AG08396 (cell line): ENCODE data around the gene NKX1-2.

ENCODE experiments used
- DNase-seq: peaks from one replicate; pipeline ENCODE4 v3.0.0; 2012; ENCODE audit warnings: low spot score, mixed read lengths

The NKX1-2 gene

DNA sequence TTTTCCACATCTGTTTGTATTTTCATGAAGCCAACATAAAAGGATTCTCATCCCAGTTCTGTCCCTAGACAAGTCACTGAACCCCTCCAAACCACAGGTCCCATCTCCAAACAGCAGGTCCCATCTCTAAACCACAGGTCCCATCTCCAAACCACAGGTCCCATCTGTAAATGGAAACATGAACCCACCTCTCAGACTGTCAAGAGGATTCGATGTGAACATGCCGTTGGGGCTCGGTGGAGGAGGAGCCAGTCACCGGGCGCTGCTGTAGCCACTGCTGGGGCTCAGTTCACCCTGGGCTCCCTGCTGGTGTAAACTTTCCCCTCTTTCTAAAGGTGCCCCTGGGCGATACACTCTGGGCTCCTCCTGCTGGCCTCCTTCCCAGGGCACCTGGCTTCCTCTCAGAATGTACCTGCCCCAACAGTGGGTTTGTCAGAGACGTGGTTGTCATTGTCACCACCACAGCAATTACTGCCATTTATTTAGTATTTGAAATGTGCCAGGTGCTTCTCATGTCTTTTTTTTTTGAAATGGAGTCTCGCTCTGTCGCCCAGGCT lies 24.8 kb upstream of the NKX1-2 start:
- DNase-seq = no peak

DNA sequence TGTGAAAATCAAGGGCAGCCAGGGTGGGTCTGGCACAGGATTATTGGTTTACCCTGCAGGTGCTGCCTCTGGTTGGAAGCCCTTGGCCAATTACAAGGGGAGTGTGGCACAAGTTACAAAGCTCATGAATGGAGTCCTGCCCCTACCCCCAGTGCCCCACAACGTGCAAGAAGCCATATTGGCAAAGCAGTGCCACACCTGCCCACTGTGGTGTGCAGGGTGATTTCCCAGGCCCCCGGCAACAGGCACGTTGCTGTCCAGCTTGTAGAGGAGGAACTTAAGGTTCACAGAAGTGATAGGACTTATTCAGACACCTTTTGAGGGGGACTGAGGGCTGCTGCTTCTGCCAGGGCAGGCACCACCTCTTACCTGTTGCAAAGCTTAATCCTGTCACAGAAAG lies 23.2 kb upstream of the NKX1-2 start:
- no peak for DNase-seq

DNA sequence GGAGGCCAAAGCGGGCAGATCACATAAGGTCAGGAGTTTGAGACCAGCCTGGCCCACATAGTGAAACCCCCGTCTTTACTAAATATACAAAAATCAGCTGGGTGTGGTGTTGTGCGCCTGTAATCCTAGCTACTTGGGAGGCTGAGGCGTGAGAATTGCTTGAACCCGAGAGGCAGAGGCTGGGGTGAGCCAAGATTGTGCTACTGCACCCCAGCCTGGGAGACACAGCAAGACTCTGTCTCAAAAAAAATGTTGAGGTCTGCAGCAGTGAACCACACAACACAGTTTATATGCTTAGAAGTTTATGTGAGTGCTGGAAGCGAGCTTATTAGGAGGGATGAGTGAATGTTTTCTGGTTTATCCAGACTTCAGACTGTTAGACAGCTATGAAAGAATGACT lies 22.2 kb upstream of the NKX1-2 start:
- no peak for DNase-seq

DNA sequence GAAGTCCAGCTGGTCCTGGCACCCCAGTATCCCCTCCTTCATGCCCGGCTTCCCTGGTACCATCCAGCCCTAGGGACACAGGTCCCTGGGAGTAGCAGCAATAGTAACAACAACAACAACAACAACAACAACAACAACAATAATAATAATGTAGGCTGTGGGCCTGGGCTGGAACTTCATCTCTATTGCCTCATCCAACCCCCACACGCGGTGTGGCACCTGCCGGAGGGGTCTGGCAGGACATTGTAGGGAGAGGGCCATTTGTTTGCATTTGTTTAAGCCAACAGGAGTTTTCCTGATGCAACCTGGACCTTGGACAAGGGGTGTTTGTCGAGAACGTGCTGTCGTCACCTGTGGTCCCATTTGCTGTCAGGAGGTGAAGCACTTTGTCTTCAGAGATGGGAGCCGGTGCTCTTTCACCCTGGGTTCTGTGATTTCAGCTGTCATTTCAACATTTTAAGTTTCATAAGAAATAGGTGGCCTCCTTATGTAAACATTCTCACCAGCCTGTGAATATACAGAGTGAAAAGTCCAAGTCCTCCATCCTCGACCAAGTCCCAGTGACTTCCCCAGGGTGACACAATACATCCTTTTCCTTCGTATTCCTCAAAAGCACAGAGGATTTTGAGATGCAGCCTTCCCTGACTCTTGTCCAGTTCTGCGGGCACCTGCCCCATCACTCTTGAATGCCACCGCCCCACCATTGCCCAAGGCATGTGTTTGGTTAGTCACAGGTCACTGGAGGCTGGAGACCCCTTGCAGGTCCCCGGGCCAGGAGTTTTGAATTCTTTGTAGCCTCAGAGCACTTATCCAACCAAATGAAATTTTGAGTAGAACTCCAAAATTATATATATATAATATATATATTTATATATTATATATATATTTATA lies 21.0 kb upstream of the NKX1-2 start:
- DNase-seq = no peak

DNA sequence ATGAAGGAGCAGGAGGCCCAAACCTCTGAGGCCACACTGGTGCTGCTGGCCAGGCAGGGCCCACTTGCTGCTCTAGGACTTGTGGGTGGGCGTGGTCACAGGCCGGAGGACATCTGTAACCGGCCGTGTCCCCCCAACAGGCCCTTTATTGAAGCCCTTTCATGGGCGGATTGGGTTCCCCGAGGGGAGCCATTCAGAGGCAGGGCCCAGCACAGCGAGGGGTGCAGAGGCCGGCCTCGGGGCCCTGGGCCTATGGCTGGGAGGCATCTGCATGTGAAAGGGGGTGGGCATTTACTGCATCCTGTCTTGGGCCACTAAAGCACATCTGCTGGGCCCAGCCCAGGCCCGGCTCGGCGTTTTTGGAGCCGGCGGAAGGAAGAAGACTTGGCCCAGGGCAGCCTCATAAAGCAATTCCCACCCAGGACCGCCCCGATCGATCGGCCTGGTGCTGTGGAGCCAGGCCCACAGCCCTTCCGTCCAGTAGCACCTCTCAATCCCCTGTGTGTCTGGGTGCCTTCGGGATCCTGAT lies 20.2 kb upstream of the NKX1-2 start:
- no peak for DNase-seq

DNA sequence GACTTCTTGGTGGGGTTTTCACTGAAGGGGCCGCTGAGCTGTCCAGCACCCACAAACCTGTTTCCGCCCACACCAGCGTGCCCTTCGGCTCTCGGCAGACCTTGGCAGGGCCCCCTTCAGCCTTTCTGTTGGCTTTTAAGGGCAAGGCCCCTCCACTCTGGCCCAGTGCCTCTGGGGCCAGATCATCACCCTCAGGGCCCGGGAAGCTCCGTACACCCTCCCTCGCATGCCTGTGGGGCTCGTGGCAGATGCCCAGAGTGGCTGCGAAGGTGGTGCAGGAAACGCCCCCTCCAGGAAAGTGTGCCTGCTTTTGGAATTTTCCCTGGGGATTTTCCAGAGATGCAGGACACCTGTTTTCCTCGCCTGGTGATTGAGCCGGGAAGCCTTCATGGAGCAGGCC lies 18.8 kb upstream of the NKX1-2 start:
- DNase-seq = no peak

DNA sequence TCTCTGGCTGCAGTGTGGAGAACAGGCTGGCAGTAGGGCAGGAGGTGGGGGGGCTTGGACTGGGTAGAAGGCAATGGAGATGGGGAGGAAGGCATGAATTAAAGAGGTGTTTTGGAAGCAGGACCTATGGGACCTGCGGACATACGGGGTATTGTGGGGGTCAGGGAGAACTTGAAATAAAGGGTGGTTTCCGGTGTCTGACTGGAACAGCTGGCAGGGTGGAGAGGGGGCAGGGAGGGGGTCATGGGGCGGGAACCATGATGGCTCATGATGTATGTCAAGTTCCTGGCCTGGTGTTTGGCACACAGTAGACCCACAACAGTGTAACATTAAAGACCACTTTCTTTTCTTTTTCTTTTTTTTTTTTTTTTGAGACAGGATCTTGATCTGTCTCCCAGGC lies 17.3 kb upstream of the NKX1-2 start:
- no peak for DNase-seq

DNA sequence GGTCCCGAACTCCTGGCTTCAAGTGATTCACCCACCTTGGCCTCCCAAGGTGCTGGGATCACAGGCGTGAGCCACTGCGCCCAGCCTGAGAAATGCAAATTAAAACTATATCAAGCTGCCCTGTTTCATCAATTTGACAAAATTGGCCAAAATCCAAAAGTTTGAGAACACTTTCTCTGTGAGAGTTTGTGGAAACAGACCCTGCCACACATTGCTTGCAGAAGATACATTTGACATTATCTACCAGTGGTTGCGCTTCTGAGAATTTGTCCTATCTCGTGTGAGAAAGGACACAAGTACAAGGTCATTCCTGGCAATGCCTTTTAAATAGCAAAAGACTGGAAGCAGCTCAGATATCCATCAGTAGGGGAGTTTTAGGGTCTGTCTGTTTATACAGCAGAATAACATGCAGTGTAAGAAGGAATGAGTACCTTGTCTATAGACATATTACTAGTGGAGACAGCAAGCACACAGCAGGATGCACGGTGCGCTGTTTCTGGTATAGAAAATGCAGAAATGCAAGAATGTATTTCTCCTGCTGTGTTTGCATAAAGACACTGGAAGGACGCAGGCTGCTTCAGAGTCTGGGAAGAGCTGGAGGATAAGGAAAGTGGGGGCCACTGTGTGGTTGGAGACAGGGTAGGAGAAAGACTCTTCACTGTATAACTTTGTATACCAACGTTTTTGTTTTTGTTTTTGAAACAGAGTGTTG lies 16.1 kb upstream of the NKX1-2 start:
- no peak for DNase-seq

DNA sequence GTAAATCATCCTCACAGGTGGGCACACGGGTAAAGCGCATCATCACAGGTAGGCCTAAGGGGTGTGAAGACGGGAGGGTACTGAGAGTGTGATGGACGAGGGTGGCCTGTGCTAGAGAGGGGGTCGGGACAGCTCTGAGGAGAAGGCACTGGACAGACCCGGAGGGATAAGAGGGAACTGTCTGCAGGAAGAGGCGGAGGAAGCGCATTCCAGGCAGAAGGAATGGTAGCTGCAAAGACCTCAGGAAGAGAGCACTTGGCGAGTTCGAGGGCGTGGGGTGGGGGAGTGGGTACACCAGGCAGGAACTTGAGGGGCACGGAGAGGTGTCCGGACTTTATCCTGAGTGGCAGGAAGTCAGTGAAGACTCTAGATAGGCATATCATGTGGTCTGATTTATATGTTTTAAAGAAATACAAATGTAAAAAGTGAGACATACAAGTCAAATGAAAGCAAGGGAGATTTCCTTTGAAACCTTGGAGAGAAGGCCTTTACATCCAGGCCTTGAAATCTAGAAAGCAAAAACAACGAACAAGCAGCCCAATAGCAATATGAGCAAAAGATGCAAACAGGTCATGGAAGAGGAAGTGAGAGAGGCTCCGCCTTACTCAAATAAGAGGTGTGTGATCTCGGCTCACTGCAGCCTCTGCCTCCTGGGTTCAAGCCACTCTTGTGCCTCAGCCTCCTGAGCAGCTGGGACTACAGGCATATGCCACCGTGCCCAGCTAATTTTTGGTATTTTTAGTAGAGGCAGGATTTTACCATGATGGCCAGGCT lies 15.4 kb upstream of the NKX1-2 start:
- DNase-seq = no peak

DNA sequence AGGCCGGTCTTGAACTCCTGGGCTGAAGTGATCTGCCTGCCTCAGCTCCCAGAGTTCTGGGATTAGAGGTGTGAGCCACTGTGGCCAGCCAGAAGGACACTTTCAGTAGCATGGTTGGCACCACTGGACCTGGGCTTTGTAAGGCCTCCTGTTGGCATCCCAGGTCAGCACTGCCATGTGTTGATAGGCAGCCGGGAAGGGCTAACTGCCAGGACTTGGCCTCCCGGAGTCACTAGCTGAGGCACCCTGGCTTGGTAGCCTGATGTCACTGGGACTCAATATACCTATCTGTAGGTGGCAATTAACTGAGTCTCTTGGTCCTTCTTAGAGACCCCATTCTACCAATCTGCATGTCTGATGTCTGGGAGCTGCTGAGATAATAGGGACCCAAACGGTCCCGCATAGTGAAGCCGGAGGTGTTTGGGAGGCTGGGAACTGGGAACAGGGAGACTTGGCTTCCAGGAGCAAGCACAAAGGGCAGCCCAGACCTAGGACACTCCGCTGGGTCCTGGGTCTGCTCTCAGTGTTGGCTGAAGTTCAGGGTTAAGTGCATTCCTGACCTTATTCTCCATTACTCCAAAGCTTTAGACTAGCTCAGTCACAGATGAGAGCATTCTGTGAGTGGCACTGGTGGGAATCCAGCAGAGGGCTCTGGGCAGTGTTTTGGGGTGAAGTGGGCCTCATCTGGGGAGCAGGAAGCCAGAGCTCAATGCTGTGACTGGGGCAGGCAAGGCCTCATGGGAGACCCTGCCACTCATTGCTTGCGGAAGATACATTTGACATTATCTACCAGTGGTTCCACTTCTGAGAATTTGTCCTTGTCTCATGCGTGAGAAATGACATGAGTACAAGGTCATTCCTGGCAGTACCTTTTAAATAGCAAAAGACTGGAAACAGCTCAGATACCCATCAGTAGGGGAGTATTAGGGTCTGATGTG lies 14.5 kb upstream of the NKX1-2 start:
- no peak for DNase-seq

DNA sequence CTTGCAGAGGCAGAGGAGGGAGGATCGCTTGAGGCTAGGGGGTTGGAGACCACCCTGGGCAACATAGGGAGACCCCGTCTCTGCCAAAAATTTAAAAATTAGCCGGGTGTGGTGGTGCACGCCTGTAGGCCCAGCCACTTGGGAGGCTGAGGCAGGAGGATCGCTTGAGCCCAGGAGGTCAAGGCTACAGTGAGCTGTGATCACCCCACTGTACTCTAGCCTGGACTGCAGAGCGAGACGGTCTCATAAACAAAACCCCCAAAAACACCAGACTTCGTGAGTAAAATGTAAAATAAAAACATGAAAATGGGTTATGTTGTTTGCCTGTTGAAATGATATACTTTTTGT lies 12.5 kb upstream of the NKX1-2 start:
- no peak for DNase-seq

DNA sequence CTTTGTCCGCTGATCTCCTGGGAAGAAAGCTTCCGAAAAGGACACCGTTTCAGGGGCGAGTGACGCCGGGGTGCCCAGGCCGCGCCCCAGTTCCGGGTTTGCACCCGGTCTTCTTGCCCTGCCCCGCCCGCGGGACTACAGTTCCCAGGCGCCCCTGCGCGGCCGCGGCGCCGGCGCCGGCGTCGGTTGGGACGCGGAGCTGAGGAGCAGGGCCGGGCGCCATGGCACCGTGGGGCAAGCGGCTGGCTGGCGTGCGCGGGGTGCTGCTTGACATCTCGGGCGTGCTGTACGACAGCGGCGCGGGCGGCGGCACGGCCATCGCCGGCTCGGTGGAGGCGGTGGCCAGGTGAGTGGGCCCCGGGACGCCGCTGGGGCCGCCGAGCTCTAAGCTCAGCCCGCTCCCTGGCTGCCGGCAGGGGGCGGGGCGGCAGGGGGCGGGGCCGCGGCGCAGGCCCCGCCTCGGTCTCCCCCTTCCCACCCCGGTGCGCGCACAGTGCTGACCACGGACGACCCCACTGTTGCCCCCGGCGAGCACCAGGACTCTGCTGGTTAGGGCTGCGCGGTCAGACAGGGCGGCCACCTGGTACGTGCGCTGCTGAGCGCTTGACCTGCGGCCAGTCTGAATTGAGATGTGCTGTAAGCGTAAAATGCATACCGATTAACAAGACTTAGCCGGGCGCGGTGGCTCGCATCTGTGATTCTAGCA lies 12.0 kb upstream of the NKX1-2 start, which contains the start of gene LHPP:
Gene LHPP (plus strand): TSS at position 182 of the 706 bp plus-strand sequence. CDS start 40 bp downstream, at position 222.
- DNase-seq = peak; percentile 95

DNA sequence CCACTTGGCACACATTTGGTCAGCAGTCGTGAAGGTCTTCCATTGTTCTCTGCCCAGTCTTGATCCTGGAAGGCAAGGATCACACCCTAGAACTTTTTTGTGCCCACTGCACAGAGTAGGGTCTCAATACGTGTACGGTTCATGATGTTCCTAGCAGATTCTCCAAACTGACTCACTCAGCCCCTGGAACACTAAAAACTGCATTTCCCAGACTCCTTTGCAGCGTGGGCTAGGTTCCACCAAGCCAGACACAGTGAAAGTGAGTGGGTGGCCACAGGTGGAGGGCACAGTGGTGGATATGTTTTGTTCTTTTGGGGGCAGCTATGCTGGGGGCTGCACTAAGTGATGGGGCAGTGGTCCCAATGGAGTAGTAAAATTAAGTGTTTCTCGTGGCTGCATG lies 10.3 kb upstream of the NKX1-2 start:
- DNase-seq = no peak

DNA sequence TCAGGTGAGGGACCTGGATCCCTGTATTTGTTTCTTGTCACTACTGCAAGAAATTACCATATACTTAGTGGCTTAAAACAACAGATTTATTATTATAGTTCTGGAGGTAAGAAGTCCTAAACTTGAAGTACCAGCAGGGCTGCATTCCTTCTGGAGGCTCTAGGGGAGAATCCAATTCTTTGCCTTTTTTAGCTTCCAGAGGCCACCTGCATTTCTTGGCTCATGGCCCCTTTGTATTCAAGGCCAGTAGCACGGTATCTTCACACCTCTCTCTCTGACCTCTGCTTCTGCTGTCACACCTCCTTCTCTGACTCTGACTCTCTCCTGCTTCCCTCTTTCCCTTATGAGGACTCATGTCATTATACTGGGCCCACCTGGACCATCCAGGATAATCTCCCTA lies 9.6 kb upstream of the NKX1-2 start:
- no peak for DNase-seq

DNA sequence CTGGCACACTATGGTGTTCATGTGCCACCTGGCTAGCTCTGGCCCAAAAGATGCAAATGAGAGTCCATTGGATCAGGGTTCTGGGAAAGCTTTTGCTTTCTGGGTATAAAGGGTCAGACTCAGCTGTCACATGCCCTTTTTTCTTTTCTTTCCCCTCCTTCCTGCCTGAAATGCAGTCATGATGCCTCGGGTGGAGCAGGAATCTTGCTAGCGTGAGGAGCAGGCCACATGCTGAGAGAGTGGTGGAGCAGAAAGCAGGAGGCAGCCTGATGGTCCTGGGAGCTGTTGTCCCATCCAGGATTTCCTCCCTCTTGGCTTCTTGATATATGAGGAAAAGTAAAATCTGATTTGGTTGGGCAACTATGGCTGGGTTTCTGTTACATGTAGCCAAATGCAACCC lies 9.1 kb upstream of the NKX1-2 start:
- no peak for DNase-seq

DNA sequence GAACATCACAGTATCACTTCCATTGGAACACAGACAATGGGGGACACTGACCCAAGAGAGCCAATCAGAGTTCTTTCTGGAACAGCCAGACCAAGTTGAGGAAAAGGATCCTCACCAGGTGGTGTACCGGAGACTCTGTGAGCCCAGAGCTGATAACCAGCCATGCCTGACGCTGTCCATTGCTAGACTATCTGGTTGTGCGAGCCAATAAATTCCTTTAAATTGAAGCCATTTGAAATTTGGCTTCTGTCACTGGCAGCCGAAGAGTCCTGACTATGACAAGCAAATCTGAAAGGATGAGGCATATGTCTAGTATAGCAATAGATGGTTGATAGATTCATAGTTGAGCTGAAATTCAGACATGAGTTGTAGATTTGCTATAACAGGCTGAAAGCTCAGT lies 8.6 kb upstream of the NKX1-2 start:
- no peak for DNase-seq

DNA sequence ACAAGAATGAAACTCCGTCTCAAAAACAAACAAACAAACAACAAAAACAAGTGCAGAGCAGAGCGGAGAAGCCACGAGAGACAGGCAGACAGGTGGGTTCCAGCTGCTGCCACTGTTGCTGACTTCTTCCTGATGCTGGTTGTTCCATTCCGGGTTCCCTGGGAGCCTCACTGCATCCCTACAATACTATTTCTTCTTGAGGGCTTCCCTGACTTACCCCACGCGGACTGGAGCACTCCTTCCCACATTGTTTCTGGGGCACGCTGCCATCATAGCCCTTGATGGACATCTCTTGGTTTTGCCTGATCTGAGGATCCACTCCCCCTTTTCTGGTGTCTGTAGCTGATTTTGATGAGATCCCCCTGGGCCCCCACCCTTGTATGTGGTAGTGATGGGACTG lies 5.6 kb upstream of the NKX1-2 start:
- no peak for DNase-seq

DNA sequence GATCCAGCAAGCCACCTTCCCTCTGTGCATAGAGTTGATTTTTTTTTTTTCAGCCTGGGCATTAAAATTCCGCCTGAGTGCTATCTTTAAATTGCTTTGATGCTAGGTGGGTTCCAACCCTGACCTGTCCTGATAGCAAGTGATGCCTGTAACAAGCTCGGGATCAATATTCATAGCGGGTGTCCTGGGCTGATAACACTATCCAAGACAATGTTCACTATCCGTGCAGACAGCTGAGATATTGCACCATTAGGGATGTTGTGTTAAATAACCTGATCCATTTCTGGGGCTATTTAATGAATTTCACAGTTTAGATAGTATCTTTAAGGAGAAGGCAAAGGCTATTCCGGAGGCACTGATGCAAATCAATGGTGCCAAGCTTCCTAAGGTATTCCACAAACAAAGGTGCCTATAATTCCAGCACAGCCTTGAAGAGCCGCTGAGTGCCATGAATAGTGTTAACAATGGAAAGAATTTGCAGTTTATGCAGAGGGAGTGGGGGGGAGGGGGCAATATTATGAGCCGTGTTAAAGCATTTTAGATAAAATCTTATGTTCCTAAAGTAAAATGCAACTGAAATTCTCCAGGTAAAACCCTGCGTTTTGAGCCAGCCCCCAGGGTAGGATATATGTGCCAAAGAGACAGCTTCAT lies 4.2 kb upstream of the NKX1-2 start:
- no peak for DNase-seq

DNA sequence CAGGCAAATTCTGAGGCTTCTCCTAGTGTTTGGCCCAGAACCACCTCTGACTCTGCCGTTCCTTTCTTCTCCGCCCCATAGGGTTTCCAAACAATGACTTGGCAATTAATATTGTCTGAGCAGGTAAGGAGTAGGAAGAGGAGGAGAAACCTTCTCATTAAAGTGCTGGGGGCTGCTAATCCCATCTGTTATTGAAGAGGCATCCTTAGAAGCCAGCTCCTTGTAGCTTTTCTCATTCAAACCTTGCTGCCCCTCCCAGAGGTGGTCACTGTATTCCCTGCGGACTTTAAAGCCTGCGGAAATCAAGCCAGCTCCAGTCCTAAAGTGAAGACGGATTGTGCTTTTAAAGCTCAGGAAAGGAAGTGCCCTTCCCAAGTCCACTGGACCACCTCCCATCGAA lies 1.4 kb upstream of the NKX1-2 start:
- DNase-seq = no peak

DNA sequence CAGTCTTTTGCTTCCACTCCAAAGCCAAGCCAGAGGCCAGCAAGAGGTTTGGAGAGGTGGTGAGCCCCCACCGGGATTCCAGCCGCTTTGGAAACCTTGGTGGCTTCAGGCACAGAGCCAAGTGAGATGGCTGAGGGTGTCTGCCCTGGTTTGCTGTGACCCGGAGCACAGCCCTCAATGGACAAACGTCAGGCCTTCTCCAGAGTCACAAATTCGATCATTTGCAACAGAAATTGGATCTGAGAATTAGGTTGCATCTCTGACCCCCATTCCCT lies 885 bp upstream of the NKX1-2 start:
- no peak for DNase-seq
